Measurements from ENCODE around the gene TMEM117.
A peak's percentile ranks its signal among the peaks of the same experiment; 100 is the strongest.

The TMEM117 gene

DNA sequence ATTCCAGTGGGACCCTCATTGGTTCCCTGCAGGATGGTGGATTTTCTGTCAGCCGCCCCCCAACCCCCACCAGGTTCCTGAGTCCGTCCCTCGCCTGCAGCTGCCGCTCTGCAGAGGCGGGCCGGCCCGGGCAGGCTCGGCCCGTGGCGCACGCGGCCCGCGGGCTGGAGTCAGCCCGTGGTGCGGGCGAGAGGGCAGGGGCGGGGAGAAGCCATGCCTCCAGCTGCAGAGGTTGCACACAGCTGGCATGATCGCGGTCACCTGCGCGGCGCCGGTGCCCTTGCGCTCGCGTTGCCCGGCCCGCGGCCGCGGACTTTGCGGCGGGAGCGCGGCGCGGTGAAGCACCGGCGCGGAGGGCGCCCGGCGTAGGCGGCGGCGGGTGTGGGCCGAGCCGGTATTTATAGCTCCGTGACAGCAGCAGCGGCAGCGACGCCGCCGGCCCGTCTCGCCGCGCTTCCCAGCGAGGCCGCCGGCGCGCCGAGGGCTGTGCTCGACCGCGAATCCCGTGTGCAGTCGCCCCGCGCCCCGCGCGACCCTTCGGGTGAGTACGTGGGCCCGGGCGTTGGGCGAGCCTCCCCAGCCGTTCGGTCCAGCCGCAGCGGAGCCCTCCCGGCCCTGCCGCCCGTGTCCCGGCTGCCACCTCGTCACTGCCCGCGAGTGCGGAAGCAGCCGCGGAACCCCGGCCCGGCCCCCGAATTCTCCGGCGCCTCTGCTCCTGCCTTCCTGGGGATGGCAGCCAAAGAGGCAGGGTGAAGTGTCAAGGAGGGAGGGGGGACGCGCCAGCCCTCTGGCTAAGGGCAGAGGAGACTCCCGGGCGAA is at the start of gene TMEM117:
TMEM117 (plus strand) TSS at position 426 of the 819 bp plus-strand sequence.
- DNase-seq, result peak; percentile 53 to 65

DNA sequence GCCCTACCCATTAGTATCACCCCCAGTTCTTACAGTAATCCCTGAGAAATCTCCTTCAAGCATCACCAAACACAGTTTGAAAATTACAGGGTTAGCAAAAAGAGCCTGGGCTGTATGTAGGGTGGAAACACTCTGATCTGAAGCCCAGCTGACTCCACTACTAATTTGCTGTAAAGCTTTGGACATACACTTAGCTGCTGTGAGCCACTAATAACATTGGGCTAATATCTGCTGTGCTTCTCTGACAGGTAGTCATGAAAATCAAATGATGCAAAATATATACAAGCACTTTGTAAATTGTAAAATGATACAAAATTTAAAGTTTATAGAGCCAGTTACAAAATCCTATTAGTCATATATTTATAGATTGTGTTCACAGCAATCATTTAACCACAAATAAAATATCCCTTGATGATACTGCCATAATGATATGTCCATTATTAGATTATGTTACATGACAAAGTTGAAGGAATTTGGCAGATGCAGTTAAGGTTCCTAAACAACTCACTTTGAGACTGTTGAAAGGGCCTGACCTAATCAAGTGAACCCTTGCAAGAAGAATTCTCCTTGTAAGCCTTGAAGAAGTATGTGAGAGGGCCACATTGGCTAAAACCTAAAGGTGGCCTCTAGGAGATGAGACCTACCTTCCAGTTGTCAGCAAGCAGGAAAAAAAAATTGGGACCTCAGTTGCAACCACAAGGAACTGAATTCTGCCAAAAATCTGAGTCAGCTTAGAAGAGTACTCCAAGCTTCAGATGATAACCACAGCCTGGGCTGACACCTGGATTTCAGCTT is 48.8 kb upstream of the TMEM117 start:
- no peak for DNase-seq

DNA sequence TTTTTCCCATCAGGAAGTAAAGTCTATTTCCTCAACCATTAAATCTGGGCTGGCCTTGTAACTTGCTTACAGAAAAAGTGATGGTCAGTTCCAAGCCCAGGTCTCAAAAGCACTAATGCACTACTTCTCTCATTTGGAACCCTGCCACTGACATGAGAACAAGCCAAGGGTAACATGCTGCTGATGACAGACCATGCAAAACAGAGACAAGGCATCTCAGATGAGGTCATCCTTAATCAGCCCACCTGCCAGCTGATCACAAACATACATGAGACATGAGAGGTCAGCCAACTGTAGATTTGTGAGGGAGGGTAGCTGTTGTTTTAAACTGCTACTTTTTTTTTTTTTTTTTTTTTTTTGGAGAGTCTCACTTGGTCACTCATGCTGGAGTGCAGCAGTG is 45.9 kb upstream of the TMEM117 start:
- no peak for DNase-seq

DNA sequence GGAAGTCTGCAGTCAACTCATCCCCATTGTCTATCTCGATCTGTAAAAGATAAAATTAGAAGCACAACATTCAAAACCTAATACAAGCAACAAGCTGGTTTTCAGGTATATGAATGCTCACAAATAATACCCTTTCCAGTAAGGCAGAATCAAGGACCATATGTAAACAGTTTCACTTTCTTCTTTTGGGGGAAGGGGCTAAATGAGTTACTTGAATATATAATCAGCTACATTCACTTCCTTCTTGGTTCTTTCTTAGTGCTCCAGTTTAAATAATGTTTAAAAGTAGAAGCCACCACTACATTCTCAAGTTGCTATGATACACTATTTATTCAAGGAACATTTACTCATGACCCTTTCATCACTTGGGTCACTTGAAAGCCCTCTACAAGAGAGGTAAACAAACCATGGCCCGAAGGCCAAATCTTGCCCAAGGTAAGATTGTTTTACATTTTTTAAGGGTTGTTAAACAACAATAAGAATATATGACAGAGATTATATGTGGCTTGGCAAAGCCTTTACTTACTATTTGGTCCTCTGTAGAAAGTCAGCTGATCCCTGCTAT is 40.1 kb upstream of the TMEM117 start:
- no peak for DNase-seq

DNA sequence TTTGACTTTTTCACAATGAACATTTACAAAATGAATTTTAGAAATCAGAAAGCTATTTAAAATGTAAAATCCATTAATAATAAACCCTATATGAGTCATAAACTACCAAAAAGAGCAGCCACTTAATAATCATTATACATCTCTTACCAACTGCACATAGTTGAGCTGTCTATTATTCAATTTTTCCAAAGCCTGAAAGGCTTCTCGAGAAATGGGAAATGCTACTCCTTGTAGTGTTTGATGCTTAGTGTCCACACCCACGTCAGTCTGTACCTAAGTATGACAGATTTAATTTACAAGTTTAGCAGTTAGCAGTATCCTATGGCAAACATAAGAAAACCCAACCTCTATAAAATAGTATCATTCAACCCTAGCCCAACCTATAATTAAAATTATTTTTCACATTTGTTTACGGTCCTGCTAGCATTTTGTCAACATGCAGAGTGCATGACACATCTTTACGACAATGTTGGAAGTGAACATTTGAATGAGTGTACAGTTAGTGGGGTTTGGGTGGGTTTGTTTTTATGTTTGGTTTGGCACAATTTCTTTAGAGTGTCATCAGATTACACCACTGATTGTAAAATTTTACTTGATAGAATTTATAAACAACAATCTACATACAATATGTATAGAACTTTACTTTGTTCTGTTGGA is 38.2 kb upstream of the TMEM117 start:
- no peak for DNase-seq

DNA sequence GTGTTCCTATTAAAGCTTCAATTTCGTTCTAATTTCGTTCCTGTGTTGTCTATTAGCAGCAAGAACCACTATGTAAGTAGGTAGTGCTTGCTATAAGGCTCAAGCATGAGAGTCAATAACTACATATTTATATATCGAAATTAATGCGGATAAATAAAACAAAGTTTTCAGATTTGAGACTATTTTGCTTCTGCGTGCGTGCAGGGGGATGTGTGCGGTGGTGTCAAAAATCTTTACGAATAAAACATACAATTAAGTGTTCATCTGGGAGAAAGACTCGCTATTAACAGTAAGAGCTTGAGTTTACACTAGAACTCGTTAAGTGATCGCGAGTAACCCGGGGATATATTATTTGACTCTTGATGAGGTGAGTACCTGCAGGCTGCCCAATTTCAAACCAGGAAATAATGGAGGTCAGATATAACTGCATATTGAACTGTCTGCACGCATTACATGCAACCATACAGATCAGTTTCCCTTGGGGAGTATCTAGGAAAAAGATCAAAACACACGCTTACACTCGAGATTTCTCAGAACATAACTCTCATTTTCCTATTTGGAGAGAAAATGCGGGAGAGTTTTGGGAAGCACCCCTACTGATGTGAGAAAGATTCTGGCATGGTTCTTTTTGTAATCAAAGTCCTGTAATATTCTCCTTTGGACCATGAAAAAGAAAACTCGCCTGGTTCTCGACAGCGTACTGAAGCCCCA is 30.6 kb upstream of the TMEM117 start:
- DNase-seq, result peak in 1 of 2 donors; percentile 30

DNA sequence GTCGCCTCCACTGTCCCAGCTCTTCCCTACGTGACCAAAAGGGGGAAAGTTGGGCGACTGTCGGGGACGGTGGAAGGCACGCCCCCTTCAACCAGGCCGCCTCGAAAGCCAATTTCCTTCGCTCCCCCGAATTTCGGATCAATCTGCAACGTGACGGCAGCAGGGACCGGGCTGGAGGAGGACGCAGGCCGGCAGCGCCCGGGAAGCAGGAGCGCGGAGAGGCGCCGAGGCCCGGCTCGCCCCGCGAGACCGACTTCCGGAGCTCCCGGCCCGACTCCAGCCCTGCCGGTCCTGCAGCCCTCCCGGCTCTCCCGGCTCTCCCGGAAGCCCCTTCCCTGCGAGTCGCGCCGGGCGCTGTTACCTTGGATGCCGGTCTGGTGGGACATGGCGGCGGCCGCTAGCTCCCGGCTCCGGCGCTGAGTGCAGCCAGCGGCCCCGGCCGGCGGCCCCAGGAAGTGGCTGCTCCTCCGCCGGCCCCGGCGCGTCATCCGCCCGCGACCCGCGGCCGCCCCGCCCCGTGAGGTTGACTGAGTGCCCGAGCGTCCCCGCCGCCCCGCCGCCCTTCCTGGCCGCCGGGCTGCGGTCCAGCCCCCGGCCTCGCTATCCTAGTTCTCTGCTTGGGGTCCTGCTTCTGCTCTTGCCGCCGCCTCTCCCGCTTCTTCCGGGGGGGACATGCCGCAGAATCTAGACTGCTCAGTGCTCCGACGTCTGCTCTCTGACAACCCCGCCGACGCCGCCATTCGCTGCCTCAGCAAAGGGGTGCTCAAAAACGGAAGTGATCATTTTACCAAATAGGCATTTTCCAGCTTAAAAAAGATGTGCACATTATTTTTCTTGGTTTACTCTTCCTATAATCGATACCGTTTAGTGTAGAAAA is 29.8 kb upstream of the TMEM117 start, which contains the start of gene TWF1:
TWF1 (minus strand) TSS at position 458 of the 877 bp plus-strand sequence; CDS start at position 386, 72 bp downstream.
- DNase-seq, result peak; percentile 81 to 85

DNA sequence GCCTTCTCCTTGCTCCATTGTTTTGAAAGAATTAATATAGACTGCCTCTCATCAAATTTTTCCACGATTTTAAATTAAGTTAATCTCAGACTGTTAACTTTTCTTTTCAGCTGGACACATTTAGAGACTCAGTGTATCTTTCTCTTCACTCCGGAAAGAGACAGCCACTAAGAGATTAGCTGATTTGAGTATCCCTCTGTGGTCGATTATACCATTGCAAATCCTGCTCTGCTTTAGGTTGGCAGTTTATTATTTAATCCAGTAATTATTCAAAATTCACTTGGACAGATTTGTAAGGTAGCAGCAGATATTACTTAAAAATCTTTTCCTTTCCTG is 29.2 kb upstream of the TMEM117 start:
- no peak for DNase-seq

DNA sequence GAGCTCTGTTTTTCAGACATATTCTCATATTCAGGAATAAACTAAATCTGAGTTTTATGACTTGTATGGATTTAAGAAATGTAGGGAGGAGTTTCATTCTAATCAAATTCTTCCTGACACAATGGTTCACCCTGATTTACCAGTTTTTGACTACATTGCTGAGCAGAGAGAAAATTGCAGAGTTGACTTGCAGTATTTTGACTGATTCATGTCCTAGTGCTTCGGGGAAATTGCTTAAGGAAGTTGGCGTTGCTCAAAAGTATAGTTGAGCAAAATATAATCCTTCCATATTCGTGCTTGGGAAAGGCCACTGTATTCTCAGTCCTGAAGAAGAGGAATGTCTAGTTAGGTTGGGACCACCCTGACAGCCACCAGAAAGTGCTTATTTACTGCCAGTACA is 28.5 kb upstream of the TMEM117 start:
- DNase-seq, result no peak

DNA sequence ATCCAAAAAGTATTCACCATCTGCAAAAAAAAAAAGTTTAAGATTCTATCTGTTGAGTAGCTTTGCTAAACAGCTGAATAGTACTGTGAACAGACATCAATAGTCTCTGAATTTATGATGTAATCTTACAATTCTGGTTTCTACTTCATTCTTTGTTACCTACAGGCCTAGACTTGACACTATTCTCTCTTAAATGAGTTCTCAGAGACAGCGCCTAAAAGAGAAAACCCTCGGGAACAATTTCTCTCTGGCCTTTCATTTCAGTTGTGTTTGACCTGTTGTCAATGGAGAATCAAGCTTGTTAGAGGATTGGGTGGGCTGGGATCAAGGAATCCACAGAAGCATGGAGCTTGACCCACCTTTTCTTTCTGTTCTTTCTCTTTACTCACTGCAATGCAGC is 23.8 kb upstream of the TMEM117 start:
- DNase-seq, result no peak

DNA sequence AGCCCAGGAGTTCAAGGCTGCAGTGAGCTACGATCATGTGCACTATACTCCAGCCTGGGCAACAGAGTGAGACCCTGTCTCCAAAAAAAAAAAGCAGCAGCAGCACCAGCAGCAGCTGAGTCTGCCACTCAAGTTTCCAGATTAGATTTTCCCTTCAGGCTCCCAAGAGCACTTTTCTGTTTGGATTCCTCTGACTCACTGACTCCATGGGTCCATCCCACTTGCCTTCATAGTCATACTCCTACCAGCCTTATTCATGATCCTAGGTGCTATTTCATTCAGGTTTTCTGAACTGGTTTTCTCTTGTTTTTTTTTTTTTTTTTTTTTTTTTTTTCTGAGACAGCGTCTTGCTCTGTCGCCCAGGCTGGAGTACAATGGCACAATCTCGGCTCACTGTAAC is 23.0 kb upstream of the TMEM117 start:
- no peak for DNase-seq

DNA sequence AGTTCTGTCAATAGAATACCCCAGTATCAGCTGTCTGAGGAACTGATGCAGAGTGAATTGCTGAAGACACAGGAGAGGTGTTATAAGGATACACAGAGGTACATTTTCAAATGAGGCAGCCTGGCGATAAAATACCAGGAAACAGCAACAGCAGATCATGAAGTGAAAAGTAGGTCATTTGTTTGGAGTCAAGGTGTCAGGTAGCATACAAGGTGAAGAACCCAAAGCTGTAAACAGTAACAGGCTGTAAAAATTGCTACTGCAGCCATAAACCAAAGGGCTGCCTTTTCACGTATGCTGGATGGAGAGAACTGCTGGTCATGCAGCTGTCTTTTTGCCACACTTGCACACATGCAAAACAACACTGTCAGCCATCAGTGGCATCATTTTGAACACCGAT is 20.5 kb upstream of the TMEM117 start:
- DNase-seq, result no peak

DNA sequence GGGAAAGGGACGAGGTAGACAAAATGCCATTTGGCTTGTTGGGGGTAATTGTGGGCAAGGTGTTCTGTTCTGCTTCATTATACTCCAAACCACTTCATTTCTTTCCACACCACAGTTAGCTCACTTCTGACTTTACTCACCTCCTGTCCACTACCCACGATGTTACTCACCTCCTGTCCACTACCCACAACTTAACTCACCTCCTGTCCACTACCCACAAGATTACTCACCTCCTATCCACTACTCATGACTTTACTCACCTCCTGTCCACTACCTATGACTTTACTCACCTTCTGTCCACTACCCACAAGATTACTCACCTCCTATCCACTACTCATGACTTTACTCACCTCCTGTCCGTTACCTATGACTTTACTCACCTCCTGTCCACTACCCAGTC is 19.7 kb upstream of the TMEM117 start:
- DNase-seq, result no peak

DNA sequence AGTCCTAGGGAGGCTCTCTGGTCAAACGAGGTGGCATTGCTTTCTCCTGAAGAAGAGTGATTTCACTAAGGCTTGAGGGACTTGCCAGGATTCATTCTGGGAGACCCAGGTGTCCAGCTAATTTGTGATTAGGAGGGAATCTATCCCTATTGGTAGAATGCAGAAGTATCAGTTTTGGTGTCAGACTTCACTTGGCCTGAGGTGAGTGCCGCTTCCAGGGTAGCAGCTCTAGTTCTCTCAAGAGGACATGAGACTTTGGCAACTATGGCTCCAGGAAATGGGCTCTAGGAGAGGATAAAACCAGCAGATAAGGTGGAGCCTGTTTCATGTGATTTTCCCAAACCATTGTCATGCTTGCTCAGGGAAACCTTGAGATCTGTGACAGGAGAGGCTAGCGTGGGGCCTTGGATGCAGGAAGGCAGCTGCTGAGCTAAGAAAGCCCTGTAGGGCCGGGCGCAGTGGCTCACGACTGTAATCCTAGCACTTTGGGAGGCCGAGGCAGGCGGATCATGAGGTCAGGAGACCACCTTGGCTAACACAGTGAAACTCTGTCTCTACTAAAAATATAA is 11.6 kb upstream of the TMEM117 start:
- DNase-seq, result no peak

DNA sequence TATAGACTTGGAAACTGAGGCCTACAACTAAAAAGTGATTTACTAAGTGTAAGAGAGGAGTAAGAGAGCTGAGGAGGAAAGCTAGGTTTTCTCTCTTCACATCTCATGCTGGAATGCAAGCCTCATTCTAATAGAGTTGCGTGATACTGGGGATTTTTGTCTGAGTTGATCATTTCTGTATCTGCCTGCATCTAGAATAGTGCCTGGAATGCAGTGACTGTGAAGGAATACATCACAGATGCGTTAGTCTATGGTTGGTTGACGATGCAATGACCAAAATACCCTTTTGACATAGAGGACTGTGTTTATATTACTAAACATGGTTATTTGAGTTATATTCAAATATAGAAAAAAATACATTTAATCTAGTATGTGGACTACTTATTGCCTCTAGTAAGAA is 9.2 kb upstream of the TMEM117 start:
- no peak for DNase-seq

DNA sequence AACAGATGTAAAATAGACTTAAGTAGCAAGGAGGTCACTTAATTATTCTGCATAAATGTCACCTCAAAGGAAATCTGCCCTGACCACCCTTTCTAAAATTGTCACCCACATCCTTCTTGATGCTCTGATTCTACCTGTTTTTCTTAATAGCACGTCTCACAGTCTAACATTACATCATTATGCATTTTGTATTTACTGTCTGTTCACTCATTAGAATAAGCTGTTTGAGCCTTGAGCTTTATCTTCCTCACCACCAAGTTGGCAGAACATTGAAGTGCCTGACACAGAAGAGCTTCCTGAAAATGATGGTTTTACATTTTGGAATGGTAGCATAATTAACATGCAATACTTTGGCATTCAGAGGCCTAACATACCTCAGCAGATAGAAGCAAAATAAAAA is 8.8 kb upstream of the TMEM117 start:
- no peak for DNase-seq

DNA sequence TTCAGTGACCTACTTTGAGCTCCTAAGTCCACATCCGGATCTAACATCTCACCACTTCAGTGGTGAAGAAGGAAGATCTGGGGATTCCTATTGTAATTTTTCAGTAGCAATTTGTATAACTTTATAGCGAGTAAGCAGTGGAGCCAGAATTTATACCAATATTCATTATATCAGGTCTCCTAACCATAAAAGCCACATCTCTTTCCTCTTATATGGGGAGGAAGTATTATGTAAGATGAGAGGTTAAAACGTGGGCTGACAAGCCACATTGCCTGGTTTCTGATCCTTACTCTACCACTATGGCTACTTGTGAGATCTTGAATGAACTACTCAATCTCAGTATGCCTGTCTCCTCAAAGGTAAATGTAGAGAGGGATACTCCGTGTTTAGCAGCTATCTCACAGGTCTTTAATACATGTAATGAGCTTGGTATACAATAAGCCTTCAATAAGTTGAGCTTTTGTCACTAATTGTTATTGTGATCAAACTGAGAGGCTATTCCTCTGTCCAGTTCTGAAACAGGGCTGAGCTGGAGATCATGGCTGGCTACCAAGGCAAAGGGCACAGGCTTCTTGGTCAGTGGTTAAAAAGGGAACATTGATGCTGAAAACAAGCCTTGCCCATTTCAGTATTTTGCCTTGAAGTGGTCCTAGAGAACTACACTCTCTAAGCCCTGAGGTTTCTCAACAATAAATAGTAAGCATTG is 3.3 kb upstream of the TMEM117 start:
- DNase-seq, result peak in 1 of 2 donors; percentile 47

DNA sequence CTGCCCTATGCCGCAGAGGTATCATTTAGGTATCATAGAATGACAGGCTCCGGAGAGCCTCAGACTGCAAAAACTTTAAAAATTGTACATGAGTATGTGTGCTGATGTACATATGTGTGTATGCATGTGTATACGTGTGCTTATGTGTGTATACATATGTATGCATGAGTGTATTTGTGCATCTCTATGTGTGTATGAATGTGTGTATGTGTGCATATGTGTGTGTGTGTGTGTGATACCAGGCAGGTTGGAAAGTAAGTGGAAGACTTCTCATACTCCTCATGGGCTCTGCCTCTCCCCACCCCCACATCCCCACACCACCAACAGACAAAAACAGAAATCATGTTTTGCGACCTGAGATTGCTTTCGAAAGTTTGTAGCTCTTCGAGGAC is 621 bp upstream of the TMEM117 start:
- no peak for DNase-seq

DNA sequence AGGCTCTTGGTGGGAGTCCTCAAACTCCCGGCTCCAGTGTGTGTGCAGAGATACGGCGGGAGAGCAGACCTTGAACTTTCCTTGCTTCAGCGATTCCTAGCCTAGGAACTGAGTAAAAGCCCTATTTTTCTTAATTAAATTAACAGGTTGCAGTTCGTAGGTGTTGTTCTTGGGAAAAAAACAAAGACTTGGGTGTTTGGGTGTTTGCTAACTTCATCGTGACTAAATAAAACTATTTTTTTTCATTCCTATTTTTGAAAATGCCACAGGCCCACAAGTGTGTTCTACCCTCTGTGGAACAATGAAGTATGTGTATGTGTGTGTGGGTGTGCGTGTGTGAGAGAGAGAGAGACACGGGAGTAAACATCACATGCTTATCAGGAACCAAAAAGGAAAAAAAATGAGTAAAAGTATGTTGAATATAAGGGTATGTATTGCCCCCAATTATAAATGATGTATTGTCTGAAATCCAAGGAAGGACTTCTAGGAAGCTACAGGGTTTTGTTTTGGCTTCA is 651 bp downstream of the TMEM117 start:
- DNase-seq, result peak in 1 of 2 donors; percentile 24

DNA sequence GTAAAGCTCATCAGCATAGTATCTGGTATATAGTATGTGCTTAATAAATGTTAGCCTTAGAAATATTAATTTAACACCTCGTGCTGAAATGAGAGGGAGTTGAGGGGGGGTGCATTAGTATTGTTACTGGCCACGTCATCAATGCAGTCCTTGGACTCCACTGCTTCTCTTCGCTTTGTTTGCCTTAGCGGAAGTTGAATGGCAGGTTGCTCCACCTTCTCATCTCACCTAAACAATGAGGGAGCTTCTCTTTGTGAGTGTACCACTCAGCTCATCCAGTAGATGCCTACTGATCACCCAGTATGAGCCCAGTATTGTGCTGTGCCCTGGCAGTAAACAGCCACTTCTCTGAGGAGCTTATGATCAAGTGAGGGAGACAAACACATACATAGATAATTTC is 4.5 kb downstream of the TMEM117 start:
- no peak for DNase-seq
